ENCODE data around the gene PALLD. TPM values are rescaled to one million over a fixed set of nuclear protein-coding genes. Genes with fewer than 3 reads are reported as not detected.

PALLD gene
- total RNA-seq, 1 donor from 2014 or later: 121 TPM

GRCh38 chr4:168878623-168879022, 381.8 kb downstream of the PALLD start:
- DNase-seq: no peak

- no peak for DNase-seq
These were observed 382.3 kb downstream of the PALLD start for GRCh38 chr4:168879188-168879587.

DNA sequence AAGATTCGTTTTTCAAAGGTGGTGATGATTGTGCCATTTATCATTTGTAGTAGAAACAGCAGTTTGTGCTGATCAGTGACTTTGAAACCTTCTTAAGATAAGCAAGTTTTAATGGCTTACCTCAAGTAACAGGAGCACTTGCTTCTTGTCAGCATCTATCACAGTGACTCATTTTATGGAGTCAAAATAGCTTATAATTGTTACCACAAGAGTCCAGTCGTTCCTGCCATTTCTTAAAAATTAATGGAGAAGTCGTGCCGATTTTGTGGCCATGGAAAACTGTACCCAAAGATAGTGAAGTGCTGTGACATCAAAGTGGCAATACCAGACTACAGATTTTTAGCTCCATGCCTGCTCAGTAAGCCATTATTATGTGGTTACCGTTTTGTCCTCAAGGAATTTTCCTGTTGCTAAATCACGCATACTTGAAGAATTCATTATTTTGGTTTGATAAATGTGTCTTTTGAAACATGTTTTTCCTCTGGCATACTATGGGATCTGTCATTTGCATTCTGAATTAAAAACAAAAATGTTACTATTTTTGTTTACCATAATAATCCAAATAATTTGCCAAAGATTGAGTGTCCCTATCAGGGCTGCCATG, 383.3 kb downstream of the PALLD start:
- no peak for DNase-seq

GRCh38 chr4:168880811-168881595, 384.2 kb downstream of the PALLD start:
- no peak for DNase-seq

DNA sequence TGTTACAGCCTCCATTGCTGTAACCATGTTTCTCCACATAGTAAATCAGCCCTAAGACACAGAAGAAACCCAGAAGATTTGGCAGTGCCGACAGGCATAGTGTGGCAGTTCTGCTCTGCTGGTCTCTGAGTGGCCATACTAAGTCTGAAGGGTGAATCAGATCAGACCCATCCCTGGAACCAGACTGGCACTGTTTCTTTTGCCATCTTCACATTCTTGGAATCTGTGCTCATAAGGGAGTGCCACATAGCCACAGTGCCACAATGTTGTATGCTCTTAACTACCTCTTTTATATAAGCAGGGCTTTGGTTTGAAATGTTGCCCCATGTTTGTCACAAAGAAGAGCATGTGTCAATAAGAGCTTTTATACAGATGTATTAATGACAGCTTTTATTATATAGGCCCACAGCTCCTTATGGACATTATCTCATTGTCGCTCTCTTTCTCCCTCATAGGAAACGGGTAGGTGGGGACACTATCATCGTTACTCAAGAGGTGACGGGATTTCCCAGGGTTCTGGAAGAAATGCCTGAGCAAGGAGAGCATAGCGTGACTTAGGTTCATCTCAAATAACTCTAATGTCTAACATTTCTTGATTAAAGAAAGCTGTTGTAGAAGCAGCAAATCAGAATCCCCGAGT, 385.0 kb downstream of the PALLD start:
- no peak for DNase-seq

GRCh38 chr4:168882650-168883233, 385.9 kb downstream of the PALLD start:
- no peak for DNase-seq

- DNase-seq: no peak
These were observed 386.7 kb downstream of the PALLD start for GRCh38 chr4:168883513-168883912.

GRCh38 chr4:168884251-168885124, 387.6 kb downstream of the PALLD start:
- no peak for DNase-seq

DNA sequence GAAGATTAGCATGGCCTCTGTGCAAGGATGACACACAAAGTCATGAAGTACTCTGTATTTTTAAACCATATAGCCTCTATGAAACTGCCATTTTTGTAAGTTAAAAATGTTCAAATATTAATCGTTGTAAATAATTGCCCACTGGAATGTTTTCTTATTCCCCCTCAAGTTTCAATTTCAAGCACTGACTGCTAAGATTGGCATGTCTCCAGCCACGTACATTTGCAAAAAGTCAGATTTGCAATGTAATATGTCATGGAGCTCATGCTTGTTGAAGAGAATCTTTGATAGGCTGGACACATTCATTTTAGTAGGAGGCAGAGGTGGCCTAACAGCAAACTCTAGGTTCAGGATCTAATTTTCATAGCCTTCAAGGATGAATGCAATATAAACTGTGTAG, 388.5 kb downstream of the PALLD start:
- no peak for DNase-seq

DNA sequence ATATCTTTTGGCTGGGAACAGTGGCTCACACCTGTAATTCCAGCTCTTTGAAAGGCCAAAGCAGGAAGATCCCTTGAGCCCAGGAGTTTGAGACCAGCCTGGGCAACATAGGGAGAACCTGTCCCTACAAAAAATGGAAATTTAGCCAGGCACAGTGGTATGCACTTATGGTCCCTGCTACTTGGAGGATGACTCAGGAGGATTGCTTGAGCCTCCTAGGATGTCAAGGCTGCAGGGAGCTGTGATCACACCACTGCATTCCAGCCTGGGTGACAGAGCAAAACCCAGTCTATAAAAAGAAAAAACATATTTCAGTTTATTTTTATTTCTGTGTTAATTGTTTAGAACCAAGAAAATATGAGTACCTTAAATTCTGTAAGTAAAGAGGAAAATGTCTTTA, 389.5 kb downstream of the PALLD start:
- DNase-seq: no peak

GRCh38 chr4:168887809-168888208, 391.0 kb downstream of the PALLD start:
- no peak for DNase-seq

- no peak for DNase-seq
These were observed 391.9 kb downstream of the PALLD start for GRCh38 chr4:168888715-168889215.

DNA sequence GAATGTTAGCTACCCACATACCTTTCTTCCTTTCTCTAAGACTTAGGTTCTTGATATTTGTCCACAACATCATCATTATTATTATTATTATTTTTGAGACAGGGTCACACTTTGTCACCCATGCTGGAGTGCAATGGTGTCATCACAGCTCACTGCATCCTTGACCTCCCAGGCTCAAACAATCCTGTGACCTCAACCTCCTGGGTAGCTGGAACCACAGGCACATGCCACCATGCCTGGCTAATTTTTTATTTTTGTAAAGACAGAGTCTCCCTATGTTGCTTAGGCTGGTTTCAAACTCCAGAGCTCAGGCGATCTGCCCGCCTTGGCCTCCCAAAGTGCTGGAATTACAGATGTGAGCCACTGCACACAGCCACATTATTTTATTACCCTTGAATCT, 394.2 kb downstream of the PALLD start:
- no peak for DNase-seq

- no peak for DNase-seq
These were observed 394.8 kb downstream of the PALLD start for GRCh38 chr4:168891688-168892087.

DNA sequence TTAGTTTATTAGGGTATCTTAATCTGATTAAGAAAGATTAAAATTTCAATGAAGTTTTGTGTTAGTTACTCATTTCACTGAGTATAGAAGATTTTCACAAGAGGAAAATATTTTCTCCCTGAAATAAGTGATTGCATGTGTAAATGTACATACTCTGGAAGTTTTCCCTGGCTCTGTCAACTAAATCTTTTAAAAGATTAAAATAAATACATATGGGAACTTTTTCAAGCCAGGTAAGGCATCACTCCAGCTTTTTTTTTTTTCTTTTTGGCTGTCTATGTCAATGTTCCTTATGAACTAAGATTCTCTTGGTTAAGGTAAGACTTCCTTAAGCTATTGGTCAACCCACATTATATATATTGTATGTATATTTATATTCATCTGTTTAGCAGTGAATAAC, 395.6 kb downstream of the PALLD start:
- peak; percentile 49 for DNase-seq

- no peak for DNase-seq
These were observed 396.4 kb downstream of the PALLD start for GRCh38 chr4:168893205-168893604.

DNA sequence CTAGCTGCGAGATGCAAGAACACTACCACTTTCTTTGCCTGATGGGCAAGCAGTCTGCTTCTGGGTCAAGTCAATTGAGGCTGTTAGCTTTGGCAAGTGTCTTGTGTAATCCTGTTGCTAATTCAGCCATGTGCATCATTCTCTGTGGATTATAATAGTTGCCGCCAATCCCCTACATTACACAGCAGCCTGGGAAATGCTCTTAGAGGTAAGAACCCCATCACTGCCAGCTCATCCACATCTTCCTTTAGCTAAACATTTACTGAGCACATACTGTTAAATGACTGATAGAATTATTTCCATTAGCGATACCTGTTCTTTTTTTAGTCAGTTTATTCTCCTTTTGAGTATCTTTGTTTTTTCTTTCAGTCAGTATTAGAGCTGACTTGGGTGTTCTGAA, 397.0 kb downstream of the PALLD start:
- no peak for DNase-seq

- no peak for DNase-seq
These were observed 403.2 kb downstream of the PALLD start for GRCh38 chr4:168900080-168900479.

DNA sequence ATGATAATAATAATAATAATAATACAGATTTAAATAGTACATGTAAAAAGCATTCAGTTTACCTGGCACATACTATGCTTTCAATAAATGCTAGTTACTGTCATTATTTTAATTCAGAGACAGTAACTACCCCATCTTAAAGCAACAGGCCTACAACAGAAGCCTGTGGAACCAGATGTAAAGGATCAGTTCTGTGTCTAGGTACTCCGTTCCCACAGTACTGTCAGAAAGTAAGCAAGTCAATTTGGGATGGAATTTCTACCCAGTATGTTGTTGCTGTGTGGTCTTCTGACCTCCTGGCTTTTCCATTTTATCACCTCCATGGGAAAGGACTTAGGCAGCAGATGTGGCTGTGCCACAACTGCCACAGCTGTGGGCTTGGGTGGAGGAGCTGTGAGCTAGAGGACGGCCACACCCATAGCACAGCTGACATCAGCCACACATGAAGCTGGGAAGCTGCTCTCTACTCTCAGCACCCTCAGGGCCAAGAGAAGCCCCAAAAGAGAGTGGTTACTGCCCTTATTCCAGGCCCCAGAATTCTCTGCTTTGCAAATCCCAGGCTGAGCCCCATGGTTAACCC, 410.4 kb downstream of the PALLD start:
- DNase-seq: no peak

GRCh38 chr4:168908093-168908492, 411.2 kb downstream of the PALLD start:
- DNase-seq: no peak

- DNase-seq: peak; percentile 74
These were observed 412.0 kb downstream of the PALLD start for GRCh38 chr4:168908851-168909273.

- no peak for DNase-seq
These were observed 417.2 kb downstream of the PALLD start for GRCh38 chr4:168914095-168914494.

Data from skin of body (tissue), 2 donors.